ENCODE results near the gene LHFPL5. TPM values are rescaled to one million over a fixed set of nuclear protein-coding genes. Genes with fewer than 3 reads are reported as not detected.

Gene LHFPL5
- total RNA-seq, 1 experiment from 2014 or later: 1.7 TPM

DNA sequence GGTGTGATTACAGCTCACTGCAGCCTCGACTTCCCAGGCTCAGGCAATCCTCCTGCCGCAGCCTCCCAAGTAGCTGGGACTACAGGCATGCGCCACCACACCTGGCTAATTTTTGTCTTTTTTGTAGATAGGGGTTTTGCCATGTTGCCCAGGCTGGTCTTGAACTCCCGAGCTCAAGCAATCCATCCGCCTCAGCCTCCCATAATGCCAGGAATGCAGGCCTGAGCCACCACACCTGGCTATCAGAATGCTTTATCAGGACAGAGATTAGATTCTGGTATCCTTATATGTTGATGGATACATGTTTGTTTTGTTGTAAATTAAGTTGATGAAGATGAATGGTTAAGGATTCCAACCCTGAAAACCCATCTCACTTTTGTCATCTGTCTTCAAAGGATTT lies 24.2 kb downstream of the LHFPL5 start:
- no peaks in the 10 kb centered on the region for H3K9me3 ChIP-seq (ENCODE audit: insufficient read depth, low read depth)
- peaks cover 27% of the 10 kb centered on the region for H3F3A ChIP-seq (ENCODE audit: insufficient read depth, low read depth)
- no peak for DNase-seq
- H3K9me2 ChIP-seq (ENCODE audit: insufficient read depth): no peaks in the 10 kb centered on the region
- H3K4me1 ChIP-seq (replicated peaks; ENCODE audit: insufficient read depth): peaks cover 36% of the 10 kb centered on the region
- no peak overlapping the region for H3K27ac ChIP-seq
- H4K20me1 ChIP-seq (ENCODE audit: insufficient read depth): no peaks in the 10 kb centered on the region
- no peak for TF ChIP-seq EZH2 (IDR thresholded peaks at IDR 0.05; ENCODE audit: low read depth)
- TF ChIP-seq, protein P1, sequence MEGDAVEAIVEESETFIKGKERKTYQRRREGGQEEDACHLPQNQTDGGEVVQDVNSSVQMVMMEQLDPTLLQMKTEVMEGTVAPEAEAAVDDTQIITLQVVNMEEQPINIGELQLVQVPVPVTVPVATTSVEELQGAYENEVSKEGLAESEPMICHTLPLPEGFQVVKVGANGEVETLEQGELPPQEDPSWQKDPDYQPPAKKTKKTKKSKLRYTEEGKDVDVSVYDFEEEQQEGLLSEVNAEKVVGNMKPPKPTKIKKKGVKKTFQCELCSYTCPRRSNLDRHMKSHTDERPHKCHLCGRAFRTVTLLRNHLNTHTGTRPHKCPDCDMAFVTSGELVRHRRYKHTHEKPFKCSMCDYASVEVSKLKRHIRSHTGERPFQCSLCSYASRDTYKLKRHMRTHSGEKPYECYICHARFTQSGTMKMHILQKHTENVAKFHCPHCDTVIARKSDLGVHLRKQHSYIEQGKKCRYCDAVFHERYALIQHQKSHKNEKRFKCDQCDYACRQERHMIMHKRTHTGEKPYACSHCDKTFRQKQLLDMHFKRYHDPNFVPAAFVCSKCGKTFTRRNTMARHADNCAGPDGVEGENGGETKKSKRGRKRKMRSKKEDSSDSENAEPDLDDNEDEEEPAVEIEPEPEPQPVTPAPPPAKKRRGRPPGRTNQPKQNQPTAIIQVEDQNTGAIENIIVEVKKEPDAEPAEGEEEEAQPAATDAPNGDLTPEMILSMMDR (conservative IDR thresholded peaks at IDR 0.05): no peak
- no peak overlapping the region for H3K4me3 ChIP-seq
- no peaks in the 10 kb centered on the region for H3K79me2 ChIP-seq (ENCODE audit: low read depth)
- no peaks in the 10 kb centered on the region for H3K27me3 ChIP-seq (ENCODE audit: insufficient read depth, low read depth)
- H3K36me3 ChIP-seq (ENCODE audit: low read depth): peaks cover 16% of the 10 kb centered on the region
- CTCF ChIA-PET: no interaction called here
- H3K4me2 ChIP-seq: no peak overlapping the region
- intact Hi-C loops (cut with micrococcal nuclease; ENCODE audit: unreplicated experiment): no loop called here
- no TSS peak for BruUV-seq (replicated peaks)
- no peak overlapping the region for H2AFZ ChIP-seq
- POLR2A ChIA-PET (ENCODE audit: unreplicated experiment): interaction anchor here (0.7 kb wide), 1 partner anchor 116 kb away, joined by 31 read pairs; no protein-coding TSS in a partner anchor

DNA sequence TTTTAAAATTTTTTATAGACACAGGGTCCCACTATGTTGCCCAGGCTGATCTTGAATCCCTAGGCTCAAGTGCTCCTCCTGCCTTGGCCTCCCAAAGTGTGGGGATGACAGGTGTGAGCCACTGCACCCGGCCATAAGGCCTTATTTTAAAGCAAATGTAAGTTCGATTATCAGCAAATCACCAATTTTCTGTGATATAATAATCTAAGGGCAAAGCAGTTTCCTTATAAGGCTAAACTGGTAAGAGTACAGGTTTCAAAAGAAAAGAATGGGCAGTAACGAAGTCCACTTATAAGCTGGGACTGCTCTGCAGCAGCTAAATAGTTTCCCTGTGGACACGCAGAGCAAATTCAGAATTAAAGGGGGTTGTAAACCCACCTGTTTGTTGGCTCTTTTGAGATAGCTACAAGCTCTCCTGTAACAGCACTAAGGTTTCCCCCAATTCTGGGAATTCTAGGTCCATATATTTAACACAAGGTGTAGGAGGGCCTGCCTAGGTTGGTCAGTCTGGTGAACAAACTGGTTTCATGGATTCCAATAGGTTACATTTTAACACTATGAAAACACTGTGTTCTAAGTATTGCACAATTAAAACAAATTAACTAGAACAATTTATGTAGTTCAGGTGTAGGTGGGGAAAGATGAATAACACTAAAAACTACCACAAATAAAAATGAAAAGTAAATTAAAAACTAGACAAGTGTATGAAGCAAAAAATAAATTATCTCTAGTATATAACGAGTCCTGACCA lies 26.3 kb downstream of the LHFPL5 start:
- no peak overlapping the region for H3K4me3 ChIP-seq
- ChIA-PET CTCF (no interaction called here), POLR2A (ENCODE audit: unreplicated experiment) (no interaction called here)
- no peak overlapping the region for H3K4me2 ChIP-seq
- no TSS peak for BruUV-seq (replicated peaks)
- H3K9me2 ChIP-seq (ENCODE audit: insufficient read depth): no peaks in the 10 kb centered on the region
- H3K79me2 ChIP-seq (ENCODE audit: low read depth): no peaks in the 10 kb centered on the region
- no peaks in the 10 kb centered on the region for H3K27me3 ChIP-seq (ENCODE audit: insufficient read depth, low read depth)
- peaks cover 41% of the 10 kb centered on the region for H3K4me1 ChIP-seq (replicated peaks; ENCODE audit: insufficient read depth)
- H3K36me3 ChIP-seq (ENCODE audit: low read depth): peaks cover 20% of the 10 kb centered on the region
- no peaks in the 10 kb centered on the region for H3K9me3 ChIP-seq (ENCODE audit: insufficient read depth, low read depth)
- no peak overlapping the region; the same call in 1 of the 2 replicates for H3K27ac ChIP-seq
- no peak for DNase-seq
- H4K20me1 ChIP-seq (ENCODE audit: insufficient read depth): no peaks in the 10 kb centered on the region
- peaks cover 34% of the 10 kb centered on the region for H3F3A ChIP-seq (ENCODE audit: insufficient read depth, low read depth)
- no peak overlapping the region for H2AFZ ChIP-seq
- TF ChIP-seq, protein P1 (conservative IDR thresholded peaks at IDR 0.05): no peak
- TF ChIP-seq EZH2 (IDR thresholded peaks at IDR 0.05; ENCODE audit: low read depth): no peak
- intact Hi-C loops (cut with micrococcal nuclease; ENCODE audit: unreplicated experiment): no loop called here

DNA sequence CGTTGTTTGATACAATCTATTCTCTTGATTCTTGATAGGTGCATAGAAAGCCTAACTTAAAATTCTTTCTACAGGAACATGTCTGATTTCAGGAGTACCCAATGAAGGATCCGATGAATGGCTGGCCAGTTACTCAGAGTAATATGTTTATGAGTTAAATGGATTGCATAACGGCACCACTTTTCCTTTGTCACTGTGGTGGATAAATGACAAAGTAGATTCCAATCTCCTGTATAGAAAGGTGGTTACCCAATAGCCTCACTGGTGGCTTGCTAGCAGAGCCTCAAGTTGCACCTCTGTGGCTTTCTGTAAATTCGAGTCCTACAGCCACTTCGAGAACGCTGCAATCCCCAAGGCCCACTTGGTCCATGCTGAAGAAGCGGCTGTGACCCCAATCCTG lies 28.4 kb downstream of the LHFPL5 start:
- Histone ChIP-seq H3K79me2 (ENCODE audit: low read depth) (no peaks in the 10 kb centered on the region), H3K9me2 (ENCODE audit: insufficient read depth) (no peaks in the 10 kb centered on the region), H3K27ac (peak overlapping the region; percentile 88), H3F3A (ENCODE audit: insufficient read depth, low read depth) (peaks cover 34% of the 10 kb centered on the region), H3K4me3 (no peak overlapping the region), H3K36me3 (ENCODE audit: low read depth) (peaks cover 29% of the 10 kb centered on the region), H3K4me1 (replicated peaks; ENCODE audit: insufficient read depth) (peaks cover 35% of the 10 kb centered on the region), H3K27me3 (ENCODE audit: insufficient read depth, low read depth) (no peaks in the 10 kb centered on the region), H3K4me2 (peak overlapping the region; percentile 58), H4K20me1 (ENCODE audit: insufficient read depth) (no peaks in the 10 kb centered on the region), H2AFZ (no peak overlapping the region), H3K9me3 (ENCODE audit: insufficient read depth, low read depth) (no peaks in the 10 kb centered on the region)
- BruUV-seq (replicated peaks): no TSS peak
- TF ChIP-seq EZH2 (IDR thresholded peaks at IDR 0.05; ENCODE audit: low read depth): no peak
- TF ChIP-seq, protein P1 (conservative IDR thresholded peaks at IDR 0.05): no peak
- intact Hi-C loops (cut with micrococcal nuclease; ENCODE audit: unreplicated experiment): no loop called here
- peak; percentile 49 to 92 for DNase-seq
- ChIA-PET CTCF (no interaction called here), POLR2A (ENCODE audit: unreplicated experiment) (no interaction called here)

Measured in PC-9 (cell line).